ENCODE measurements around the gene LHX3. TPM values are rescaled to one million over a fixed set of nuclear protein-coding genes. Genes with fewer than 3 reads are reported as not detected.

The LHX3 gene
- total and polyA plus RNA-seq, 10 donors, result not detected

GRCh38 chr9:136160381-136160841, 44.5 kb downstream of the LHX3 start:
- H3K9me3 ChIP-seq, result peaks cover 0 to 9% (median 7%) of the 10 kb centered on the region in 8 donors
- H3K4me1 ChIP-seq, result peaks cover 0 to 8% (median 0%) of the 10 kb centered on the region in 6 donors
- peaks cover 0 to 36% (median 0%) of the 10 kb centered on the region in 7 donors for H3K27me3 ChIP-seq (replicated peaks in 1 of 7)
- WGBS, 5 donors, result 75 to 95% (median 78%) methylated on average over 10 to 12 of the region's 12 CpGs
- intact Hi-C loops (cut with DNase I; ENCODE audit: low total_unique reads), result no loop called here
- no peak overlapping the region for H3K27ac ChIP-seq
- no peak overlapping the region for H3K4me3 ChIP-seq
- TF ChIP-seq POLR2A (IDR thresholded peaks at IDR 0.05), result no peak
- TF ChIP-seq POLR2AphosphoS5 (IDR thresholded peaks at IDR 0.05), result no peak
- no peak for TF ChIP-seq CTCF (IDR thresholded peaks at IDR 0.05 in 8 of 11, conservative IDR thresholded peaks at IDR 0.05 in 3 of 11)
- no peaks in the 10 kb centered on the region for H3K36me3 ChIP-seq
- DNase-seq, result no peak

GRCh38 chr9:136159851-136160250, 45.1 kb downstream of the LHX3 start:
- intact Hi-C loops (cut with DNase I; ENCODE audit: low total_unique reads), result no loop called here
- Histone ChIP-seq H3K27me3 (replicated peaks in 1 of 7) (peaks cover 0 to 41% (median 0%) of the 10 kb centered on the region in 7 donors), H3K27ac (no peak overlapping the region), H3K4me3 (no peak overlapping the region), H3K36me3 (no peaks in the 10 kb centered on the region), H3K9me3 (peaks cover 0 to 9% (median 7%) of the 10 kb centered on the region in 8 donors), H3K4me1 (peaks cover 0 to 8% (median 0%) of the 10 kb centered on the region in 6 donors)
- DNase-seq, result no peak
- 83 to 94% (median 92%) methylated on average over 6 to 16 of the region's 16 CpGs for WGBS, 5 donors
- TF ChIP-seq CTCF (IDR thresholded peaks at IDR 0.05 in 8 of 11, conservative IDR thresholded peaks at IDR 0.05 in 3 of 11) (no peak), POLR2AphosphoS5 (IDR thresholded peaks at IDR 0.05) (no peak), POLR2A (IDR thresholded peaks at IDR 0.05) (no peak)

GRCh38 chr9:136157477-136158265, 47.3 kb downstream of the LHX3 start:
- intact Hi-C loops (cut with DNase I; ENCODE audit: low total_unique reads), result no loop called here
- H3K4me3 ChIP-seq, result no peak overlapping the region
- H3K36me3 ChIP-seq, result no peaks in the 10 kb centered on the region
- peaks cover 0 to 46% (median 0%) of the 10 kb centered on the region in 7 donors for H3K27me3 ChIP-seq (replicated peaks in 1 of 7)
- H3K4me1 ChIP-seq, result peaks cover 0 to 8% (median 0%) of the 10 kb centered on the region in 6 donors
- H3K9me3 ChIP-seq, result no peaks in the 10 kb centered on the region
- DNase-seq, result no peak
- TF ChIP-seq POLR2A (IDR thresholded peaks at IDR 0.05) (no peak), POLR2AphosphoS5 (IDR thresholded peaks at IDR 0.05) (peak; percentile 4 to 30 (median 29))
- H3K27ac ChIP-seq, result peak overlapping the region in 4 of 8 donors; percentile 25 to 45 (median 34)
- 33 to 54% (median 47%) methylated on average over 7 to 20 of the region's 20 CpGs for WGBS, 5 donors

DNA sequence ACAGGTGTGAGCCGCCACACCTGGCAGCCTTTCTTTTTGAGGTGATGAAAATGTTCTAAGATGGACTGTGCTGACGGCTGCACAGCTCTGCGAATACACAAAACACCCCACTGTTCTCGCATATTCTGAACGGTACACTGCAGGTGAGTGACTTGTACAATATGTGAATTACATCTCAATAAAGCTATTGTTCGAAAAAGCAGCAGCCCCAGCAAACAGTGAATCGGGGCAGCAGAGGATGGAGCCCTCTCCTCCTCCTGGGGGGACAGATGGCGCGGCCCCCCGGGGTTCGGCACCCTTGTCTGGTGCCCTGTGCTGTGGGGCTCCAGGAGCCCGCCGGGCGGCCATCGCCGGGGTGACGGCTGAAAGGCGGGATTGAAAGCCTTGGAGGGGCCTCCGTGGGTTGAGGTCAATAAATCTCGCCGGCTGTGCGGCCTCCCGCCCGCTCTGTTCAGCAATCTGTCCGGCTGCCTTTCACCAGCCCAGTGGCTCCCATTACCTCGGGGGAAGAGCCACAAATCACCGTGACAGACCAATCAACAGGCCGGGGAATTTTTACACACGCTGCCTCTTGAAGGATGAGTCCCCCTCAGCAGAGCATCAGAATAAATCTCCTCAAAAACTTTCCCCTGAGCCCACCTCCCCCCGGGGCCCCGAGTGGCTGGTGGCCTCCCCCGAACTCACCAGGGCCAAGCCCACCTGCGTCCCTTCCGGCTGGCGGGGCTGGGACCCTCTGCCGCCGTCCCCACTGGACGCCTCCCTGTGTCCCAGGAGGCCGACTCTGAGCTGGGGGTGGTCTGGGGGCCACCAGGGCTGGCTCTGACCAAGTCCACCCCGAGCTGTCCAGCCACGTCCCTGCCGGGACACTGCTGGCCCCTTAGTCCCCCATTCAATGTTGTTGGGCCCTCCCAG, 48.5 kb downstream of the LHX3 start:
- intact Hi-C loops (cut with DNase I; ENCODE audit: low total_unique reads), result no loop called here
- DNase-seq, result no peak
- TF ChIP-seq POLR2A (IDR thresholded peaks at IDR 0.05) (no peak), POLR2AphosphoS5 (IDR thresholded peaks at IDR 0.05) (no peak), CTCF (IDR thresholded peaks at IDR 0.05 in 8 of 11, conservative IDR thresholded peaks at IDR 0.05 in 3 of 11) (no peak)
- Histone ChIP-seq H3K4me1 (peaks cover 0 to 8% (median 0%) of the 10 kb centered on the region in 6 donors), H3K4me3 (no peak overlapping the region), H3K36me3 (no peaks in the 10 kb centered on the region), H3K27me3 (replicated peaks in 1 of 7) (peaks cover 0 to 40% (median 0%) of the 10 kb centered on the region in 7 donors), H3K9me3 (no peaks in the 10 kb centered on the region), H3K27ac (no peak overlapping the region)
- WGBS, 5 donors, result 60 to 77% (median 67%) methylated on average over 25 to 42 of the region's 42 CpGs
